ENCODE data around the gene SLC1A3. TPM values are rescaled to one million over a fixed set of nuclear protein-coding genes. Genes with fewer than 3 reads are reported as not detected.

The SLC1A3 gene
- total RNA-seq, 1 donor from 2014 or later = 93.2 TPM

GRCh38 chr5:36690041-36690961 lies 83.9 kb downstream of the SLC1A3 start:
- H3K4me3 Mint-ChIP-seq = peak overlapping the region; percentile 88
- H3K9me3 Mint-ChIP-seq = no peaks in the 10 kb centered on the region
- DNase-seq (ENCODE audit: extremely low spot score, unreplicated experiment) = peak; percentile 86
- H3K36me3 Mint-ChIP-seq = no peaks in the 10 kb centered on the region
- TF ChIP-seq CTCF (conservative IDR thresholded peaks at IDR 0.05) = peak; percentile 96
- H3K27ac Mint-ChIP-seq = peak overlapping the region; percentile 27
- H3K27me3 Mint-ChIP-seq = peaks cover 42% of the 10 kb centered on the region
- peaks cover 27% of the 10 kb centered on the region for H3K4me1 Mint-ChIP-seq (ENCODE audit: unreplicated experiment)

GRCh38 chr5:36691226-36691625 lies 84.8 kb downstream of the SLC1A3 start:
- peaks cover 43% of the 10 kb centered on the region for H3K27me3 Mint-ChIP-seq
- peaks cover 31% of the 10 kb centered on the region for H3K4me1 Mint-ChIP-seq (ENCODE audit: unreplicated experiment)
- no peak overlapping the region for H3K4me3 Mint-ChIP-seq
- no peaks in the 10 kb centered on the region for H3K9me3 Mint-ChIP-seq
- DNase-seq (ENCODE audit: extremely low spot score, unreplicated experiment) = no peak
- H3K36me3 Mint-ChIP-seq = no peaks in the 10 kb centered on the region
- no peak overlapping the region for H3K27ac Mint-ChIP-seq
- no peak for TF ChIP-seq CTCF (conservative IDR thresholded peaks at IDR 0.05)

GRCh38 chr5:36691696-36692371 lies 85.4 kb downstream of the SLC1A3 start:
- DNase-seq (ENCODE audit: extremely low spot score, unreplicated experiment) = no peak
- H3K27me3 Mint-ChIP-seq = peaks cover 48% of the 10 kb centered on the region
- no peaks in the 10 kb centered on the region for H3K9me3 Mint-ChIP-seq
- no peak overlapping the region for H3K27ac Mint-ChIP-seq
- no peaks in the 10 kb centered on the region for H3K36me3 Mint-ChIP-seq
- no peak for TF ChIP-seq CTCF (conservative IDR thresholded peaks at IDR 0.05)
- H3K4me1 Mint-ChIP-seq (ENCODE audit: unreplicated experiment) = peaks cover 31% of the 10 kb centered on the region
- H3K4me3 Mint-ChIP-seq = no peak overlapping the region

GRCh38 chr5:36692791-36693763 lies 86.7 kb downstream of the SLC1A3 start:
- H3K27me3 Mint-ChIP-seq = peaks cover 55% of the 10 kb centered on the region
- no peak overlapping the region for H3K27ac Mint-ChIP-seq
- no peaks in the 10 kb centered on the region for H3K36me3 Mint-ChIP-seq
- peak; percentile 80 for DNase-seq (ENCODE audit: extremely low spot score, unreplicated experiment)
- peaks cover 31% of the 10 kb centered on the region for H3K4me1 Mint-ChIP-seq (ENCODE audit: unreplicated experiment)
- peak; percentile 89 for TF ChIP-seq CTCF (conservative IDR thresholded peaks at IDR 0.05)
- no peaks in the 10 kb centered on the region for H3K9me3 Mint-ChIP-seq
- peak overlapping the region; percentile 75 for H3K4me3 Mint-ChIP-seq

- no peak for TF ChIP-seq CTCF (conservative IDR thresholded peaks at IDR 0.05)
- peaks cover 21% of the 10 kb centered on the region for H3K4me1 Mint-ChIP-seq (ENCODE audit: unreplicated experiment)
These were observed 87.9 kb downstream of the SLC1A3 start for GRCh38 chr5:36694351-36694750.

More at GRCh38 chr5:36694351-36694750, 87.9 kb downstream of the SLC1A3 start:
- no peaks in the 10 kb centered on the region for H3K36me3 Mint-ChIP-seq
- no peak overlapping the region for H3K27ac Mint-ChIP-seq
- no peak overlapping the region for H3K4me3 Mint-ChIP-seq
- no peak for DNase-seq (ENCODE audit: extremely low spot score, unreplicated experiment)
- H3K9me3 Mint-ChIP-seq = no peaks in the 10 kb centered on the region
- H3K27me3 Mint-ChIP-seq = peaks cover 59% of the 10 kb centered on the region
